ENCODE results near the gene ADORA2B.

Gene ADORA2B

GRCh38 chr17:16023881-16024280, 79.0 kb downstream of the ADORA2B start:
- POLR2A ChIA-PET: no interaction called here
- DNase-seq (ENCODE audit: extremely low spot score): no peak
- CTCF ChIA-PET: interaction anchor here (1.0 kb wide), 1 partner anchor 26 kb away, joined by 3 read pairs; no protein-coding TSS in a partner anchor
- no peak for TF ChIP-seq CTCF (IDR thresholded peaks at IDR 0.05; ENCODE audit: control extremely low read depth, extremely low read depth, low read depth, missing control alignments)

- POLR2A ChIA-PET: no interaction called here
- CTCF ChIA-PET: interaction anchor here (1.0 kb wide), 1 partner anchor 12 kb away, joined by 3 read pairs; no protein-coding TSS in a partner anchor
- no peak for TF ChIP-seq CTCF (IDR thresholded peaks at IDR 0.05; ENCODE audit: control extremely low read depth, extremely low read depth, low read depth, missing control alignments)
- DNase-seq (ENCODE audit: extremely low spot score): no peak
These were observed 80.3 kb downstream of the ADORA2B start for GRCh38 chr17:16025202-16025601.
